AG09309 (cell line): Measurements from ENCODE around the gene ST6GALNAC1.

Experiments used
- DNase-seq: peaks from one replicate; pipeline ENCODE4 v3.0.0-alpha.2; 2010; ENCODE audit warnings: low read depth
- H3K4me3 ChIP-seq: 2 replicates; pipeline ENCODE4 v1.5.1; 2011; ENCODE audit warnings: mild to moderate bottlenecking, low read depth, low read length, moderate library complexity; ENCODE audit not compliant: control insufficient read depth
- TF ChIP-seq, protein P1 (sequence below): IDR thresholded peaks from 2 replicates; pipeline ENCODE4 v1.5.1; 2011; ENCODE audit warnings: mild to moderate bottlenecking, low read depth, low read length, inconsistent platforms; ENCODE audit not compliant: insufficient read depth, control insufficient read depth; ENCODE audit errors: missing control alignments

ST6GALNAC1 gene

DNA sequence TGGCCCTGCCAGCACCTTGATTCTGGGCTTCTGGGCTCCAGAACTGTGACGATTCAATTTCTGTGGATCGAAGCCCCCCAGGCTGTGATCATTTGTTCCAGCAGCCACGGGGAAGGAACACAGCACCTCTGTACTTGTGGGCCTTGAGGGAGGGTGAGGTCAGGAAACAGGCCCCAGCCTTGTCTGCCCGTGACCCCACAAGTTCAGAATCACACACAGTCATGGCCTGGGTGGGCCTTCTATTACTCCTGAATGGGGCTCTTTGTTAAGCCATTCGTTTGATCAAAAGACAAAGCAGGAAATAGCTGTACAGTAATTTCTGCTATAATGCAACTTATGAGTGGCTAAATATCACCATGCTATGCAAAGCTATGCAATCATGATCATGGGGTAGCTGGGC is 68.0 kb downstream of the ST6GALNAC1 start:
- TF ChIP-seq, protein P1, sequence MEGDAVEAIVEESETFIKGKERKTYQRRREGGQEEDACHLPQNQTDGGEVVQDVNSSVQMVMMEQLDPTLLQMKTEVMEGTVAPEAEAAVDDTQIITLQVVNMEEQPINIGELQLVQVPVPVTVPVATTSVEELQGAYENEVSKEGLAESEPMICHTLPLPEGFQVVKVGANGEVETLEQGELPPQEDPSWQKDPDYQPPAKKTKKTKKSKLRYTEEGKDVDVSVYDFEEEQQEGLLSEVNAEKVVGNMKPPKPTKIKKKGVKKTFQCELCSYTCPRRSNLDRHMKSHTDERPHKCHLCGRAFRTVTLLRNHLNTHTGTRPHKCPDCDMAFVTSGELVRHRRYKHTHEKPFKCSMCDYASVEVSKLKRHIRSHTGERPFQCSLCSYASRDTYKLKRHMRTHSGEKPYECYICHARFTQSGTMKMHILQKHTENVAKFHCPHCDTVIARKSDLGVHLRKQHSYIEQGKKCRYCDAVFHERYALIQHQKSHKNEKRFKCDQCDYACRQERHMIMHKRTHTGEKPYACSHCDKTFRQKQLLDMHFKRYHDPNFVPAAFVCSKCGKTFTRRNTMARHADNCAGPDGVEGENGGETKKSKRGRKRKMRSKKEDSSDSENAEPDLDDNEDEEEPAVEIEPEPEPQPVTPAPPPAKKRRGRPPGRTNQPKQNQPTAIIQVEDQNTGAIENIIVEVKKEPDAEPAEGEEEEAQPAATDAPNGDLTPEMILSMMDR, result no peak
- no peak for DNase-seq

More for the DNA sequence above, 68.0 kb downstream of the ST6GALNAC1 start:
- H3K4me3 ChIP-seq, result no peak overlapping the region
